AG09319 (cell line): ENCODE data around the gene CALHM4.
A peak's percentile ranks its signal among the peaks of the same experiment; 100 is the strongest.

Experiments
- DNase-seq: peaks from one replicate; pipeline ENCODE4 v3.0.0-alpha.2; 2010; ENCODE audit warnings: low read depth; ENCODE audit errors: extremely low read depth
- CTCF ChIP-seq: IDR thresholded peaks from 2 replicates; pipeline ENCODE4 v1.5.1; 2011; ENCODE audit warnings: low read depth, mild to moderate bottlenecking, inconsistent platforms, low read length, moderate library complexity

Gene CALHM4

GRCh38 chr6:116553451-116553850 is at the start of gene CALHM4:
Gene CALHM4 (plus strand): TSS chr6:116553751. CDS start chr6:116553794, 43 bp downstream.
- TF ChIP-seq CTCF, result no peak
- DNase-seq, result no peak

- no peak for DNase-seq
- no peak for TF ChIP-seq CTCF
These were observed 46.2 kb upstream of the CALHM4 start for GRCh38 chr6:116507324-116507723.

- no peak for DNase-seq
- no peak for TF ChIP-seq CTCF
These were observed 45.0 kb upstream of the CALHM4 start for GRCh38 chr6:116508527-116508926.

DNA sequence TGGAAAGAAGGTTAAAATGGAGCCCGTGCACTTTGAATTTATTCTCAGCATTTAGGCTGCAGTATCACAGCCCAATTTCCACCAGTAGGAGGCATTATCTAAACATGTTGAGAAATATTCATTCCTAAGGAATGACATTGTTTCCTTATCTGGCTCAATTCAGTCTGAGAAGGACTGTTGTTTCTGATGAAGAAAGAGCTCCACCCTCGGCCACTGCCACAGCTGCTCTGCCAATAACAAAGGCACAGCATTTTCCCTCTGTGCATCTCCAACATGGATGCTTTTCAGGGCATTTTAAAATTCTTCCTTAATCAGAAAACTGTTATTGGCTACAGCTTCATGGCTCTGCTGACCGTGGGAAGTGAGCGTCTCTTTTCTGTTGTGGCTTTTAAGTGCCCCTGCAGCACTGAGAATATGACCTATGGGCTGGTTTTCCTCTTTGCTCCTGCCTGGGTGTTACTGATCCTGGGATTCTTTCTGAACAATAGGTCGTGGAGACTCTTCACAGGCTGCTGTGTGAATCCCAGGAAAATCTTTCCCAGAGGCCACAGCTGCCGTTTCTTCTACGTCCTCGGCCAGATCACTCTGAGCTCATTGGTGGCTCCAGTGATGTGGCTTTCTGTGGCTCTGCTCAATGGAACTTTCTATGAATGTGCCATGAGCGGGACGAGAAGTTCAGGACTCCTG is 42.0 kb upstream of the CALHM4 start, which contains the start of gene CALHM5:
Gene CALHM5, plus strand, starts transcription at position 216 of the 687 bp plus-strand sequence. Its CDS starts 58 bp downstream, at position 274.
- DNase-seq, result peak; percentile 74
- TF ChIP-seq CTCF, result peak; percentile 76

DNA sequence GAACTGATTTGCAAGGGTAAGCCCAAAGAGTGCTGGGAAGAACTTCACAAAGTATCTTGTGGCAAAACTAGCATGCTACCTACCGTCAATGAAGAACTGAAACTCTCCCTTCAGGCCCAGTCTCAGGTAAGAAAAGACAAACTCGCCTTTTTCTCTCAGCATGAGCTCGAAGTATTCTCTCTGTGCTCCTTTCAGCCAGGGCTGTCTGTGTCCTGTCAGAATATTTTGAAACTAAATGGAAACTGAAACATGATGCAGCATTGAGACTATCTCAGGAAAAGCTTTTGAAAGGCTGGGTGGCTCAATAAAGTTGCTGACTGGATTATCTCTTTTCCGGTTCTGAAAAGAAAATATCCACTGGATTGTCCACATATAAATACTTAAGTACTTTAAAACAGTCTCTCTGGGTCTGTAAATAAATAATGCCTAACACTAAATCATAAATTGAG is 41.4 kb upstream of the CALHM4 start:
- no peak for DNase-seq
- TF ChIP-seq CTCF, result no peak

DNA sequence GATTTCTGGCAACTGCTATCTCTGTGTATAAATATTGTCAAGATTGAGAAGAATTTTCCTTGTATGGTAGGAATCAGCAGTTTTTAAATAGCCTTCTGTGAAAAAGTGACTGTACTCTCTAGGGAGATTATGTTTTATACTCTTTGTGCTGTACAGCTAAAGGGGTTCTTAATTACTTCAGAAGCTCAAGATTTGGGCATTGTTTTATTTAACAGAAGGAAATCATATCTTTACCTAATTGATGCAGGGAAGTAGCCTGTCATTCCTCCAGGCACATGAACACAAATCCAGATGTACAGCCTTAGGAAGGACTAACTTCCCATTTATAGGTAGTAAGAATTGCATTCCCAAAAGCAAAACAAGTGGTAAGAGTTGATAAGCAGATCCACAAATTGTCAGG is 40.8 kb upstream of the CALHM4 start:
- DNase-seq, result no peak
- no peak for TF ChIP-seq CTCF

- DNase-seq, result no peak
- no peak for TF ChIP-seq CTCF
These were observed 40.2 kb upstream of the CALHM4 start for GRCh38 chr6:116513224-116513875.
